ENCODE results near the gene CRYBG3.

GRCh38 chr3:97831140-97831539 is 9.3 kb downstream of the CRYBG3 start:
- TF ChIP-seq FOXM1 (IDR thresholded peaks at IDR 0.05; ENCODE audit: borderline replicate concordance, low read depth), result no peak
- no peak for TF ChIP-seq MAX (IDR thresholded peaks at IDR 0.05)
- TF ChIP-seq RAD21 (IDR thresholded peaks at IDR 0.05; ENCODE audit: low read depth), result no peak
- TF ChIP-seq REST (IDR thresholded peaks at IDR 0.05; ENCODE audit: low read depth), result no peak
- TF ChIP-seq TAF1 (IDR thresholded peaks at IDR 0.05; ENCODE audit: low read depth), result no peak
- no peak for TF ChIP-seq YY1 (IDR thresholded peaks at IDR 0.05; ENCODE audit: low read depth)
- TF ChIP-seq EP300 (IDR thresholded peaks at IDR 0.05; ENCODE audit: borderline replicate concordance), result no peak
- no peak for TF ChIP-seq TCF12 (IDR thresholded peaks at IDR 0.05; ENCODE audit: low read depth)
- no peak for TF ChIP-seq EGR1 (IDR thresholded peaks at IDR 0.05)
- no peak for TF ChIP-seq TEAD4 (IDR thresholded peaks at IDR 0.05)
- no peak for TF ChIP-seq USF1 (IDR thresholded peaks at IDR 0.05)
- TF ChIP-seq CEBPB (IDR thresholded peaks at IDR 0.05), result no peak
- no peak for TF ChIP-seq CREB1 (IDR thresholded peaks at IDR 0.05; ENCODE audit: low read depth)
- no peak for TF ChIP-seq NFIC (IDR thresholded peaks at IDR 0.05)
